Liver (tissue), 3 donors: ENCODE data around the gene ZNF117.

Source experiments
- FOXA1 ChIP-seq: IDR thresholded peaks from 2 replicates; pipeline ENCODE4 v1.6.1; 2016; ENCODE audit warnings: antibody characterized with exemption
- GABPA ChIP-seq, 2 donors: IDR thresholded peaks in 1 of 2; conservative IDR thresholded peaks in 1 of 2; 2 replicates each; pipeline ENCODE4 v1.6.1; 2016; ENCODE audit warnings: antibody characterized with exemption in 2 of 2, mild to moderate bottlenecking in 1 of 2, moderate library complexity in 1 of 2
- TAF1 ChIP-seq: conservative IDR thresholded peaks from 2 replicates; pipeline ENCODE4 v1.6.1; 2016; ENCODE audit warnings: antibody characterized with exemption, mild to moderate bottlenecking
- TF ChIP-seq, protein P1 (sequence below): fragments of 150-350 bp; IDR thresholded peaks from 2 replicates; pipeline ENCODE4 v1.5.1; 2017; ENCODE audit warnings: improper control_type of control experiment, low read depth, low read length; ENCODE audit not compliant: missing input control
- donor health status: healthy.
- donor health status: healthy.

DNA sequence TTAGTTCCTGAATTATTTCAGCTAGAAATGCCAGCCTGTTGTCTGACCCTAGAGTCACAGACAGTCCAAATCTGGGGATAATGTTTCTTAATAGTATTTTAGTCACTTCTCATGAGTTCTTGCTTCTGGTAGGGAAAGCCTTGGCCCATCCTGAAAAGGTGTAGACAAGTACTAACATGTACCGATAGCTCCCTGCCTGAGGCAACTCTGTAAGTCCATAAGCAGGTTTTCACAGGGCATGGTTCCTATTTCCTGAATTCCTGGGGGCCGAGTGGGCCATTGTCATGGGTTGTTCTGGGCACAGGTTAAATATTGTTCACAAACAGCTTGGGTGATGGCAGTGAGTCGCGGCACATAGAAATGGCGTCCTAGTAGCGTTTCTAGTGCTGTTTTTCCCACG, 3.1 kb upstream of the ZNF117 start:
- TF ChIP-seq, protein P1, sequence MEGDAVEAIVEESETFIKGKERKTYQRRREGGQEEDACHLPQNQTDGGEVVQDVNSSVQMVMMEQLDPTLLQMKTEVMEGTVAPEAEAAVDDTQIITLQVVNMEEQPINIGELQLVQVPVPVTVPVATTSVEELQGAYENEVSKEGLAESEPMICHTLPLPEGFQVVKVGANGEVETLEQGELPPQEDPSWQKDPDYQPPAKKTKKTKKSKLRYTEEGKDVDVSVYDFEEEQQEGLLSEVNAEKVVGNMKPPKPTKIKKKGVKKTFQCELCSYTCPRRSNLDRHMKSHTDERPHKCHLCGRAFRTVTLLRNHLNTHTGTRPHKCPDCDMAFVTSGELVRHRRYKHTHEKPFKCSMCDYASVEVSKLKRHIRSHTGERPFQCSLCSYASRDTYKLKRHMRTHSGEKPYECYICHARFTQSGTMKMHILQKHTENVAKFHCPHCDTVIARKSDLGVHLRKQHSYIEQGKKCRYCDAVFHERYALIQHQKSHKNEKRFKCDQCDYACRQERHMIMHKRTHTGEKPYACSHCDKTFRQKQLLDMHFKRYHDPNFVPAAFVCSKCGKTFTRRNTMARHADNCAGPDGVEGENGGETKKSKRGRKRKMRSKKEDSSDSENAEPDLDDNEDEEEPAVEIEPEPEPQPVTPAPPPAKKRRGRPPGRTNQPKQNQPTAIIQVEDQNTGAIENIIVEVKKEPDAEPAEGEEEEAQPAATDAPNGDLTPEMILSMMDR, result no peak
- TF ChIP-seq GABPA (IDR thresholded peaks at IDR 0.05 in 1 of 2, conservative IDR thresholded peaks at IDR 0.05 in 1 of 2), result no peak
- TF ChIP-seq FOXA1, result no peak
- no peak for TF ChIP-seq TAF1
